ENCODE data around the gene CRYBG1.

GRCh38 chr6:106569428-106569827 is 208.9 kb downstream of the CRYBG1 start:
- TF ChIP-seq CTCF (IDR thresholded peaks at IDR 0.05; ENCODE audit: insufficient read depth, low read length) (no peak), POLR2AphosphoS5 (IDR thresholded peaks at IDR 0.05; ENCODE audit: low read depth) (no peak), REST (IDR thresholded peaks at IDR 0.05; ENCODE audit: insufficient replicate concordance, low read depth) (no peak), GABPA (IDR thresholded peaks at IDR 0.05; ENCODE audit: low read depth) (no peak)
